Measurements from ENCODE around the gene GCKR.

GCKR gene

DNA sequence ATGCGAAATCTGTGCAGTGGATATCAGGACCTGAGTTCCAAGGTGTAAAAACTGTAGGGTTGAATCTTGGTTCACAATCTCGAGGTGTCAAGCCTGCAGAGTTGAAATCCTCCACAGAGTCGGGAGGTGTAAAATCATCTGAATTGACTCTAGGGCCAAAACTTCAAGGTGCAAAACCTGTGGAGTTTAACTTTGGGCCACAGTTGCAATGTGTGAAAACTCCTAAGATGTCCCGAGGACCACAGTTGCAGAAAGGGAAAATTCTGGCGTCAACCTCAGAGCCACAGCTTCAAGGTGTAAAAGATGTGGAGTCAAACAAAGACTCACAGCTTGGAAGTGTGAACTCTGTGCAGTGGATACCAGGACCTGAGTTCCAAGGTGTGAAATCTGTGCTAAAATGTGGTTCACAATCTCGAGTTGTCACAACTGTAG, 76.4 kb downstream of the GCKR start:
- no peak for FAIRE-seq
